HG03521 (cell line): ENCODE data around the gene ATP1A1.

Source experiments
- ATAC-seq: cut with Tn5 transposase; IDR thresholded peaks from one replicate; pipeline ENCODE4 v1.9.1; 2021; ENCODE audit warnings: mild to moderate bottlenecking, moderate library complexity; ENCODE audit not compliant: unreplicated experiment

Gene ATP1A1

GRCh38 chr1:116372651-116373430, at the start of gene ATP1A1:
ATP1A1 (plus strand) TSS chr1:116373244; CDS start chr1:116373512, 268 bp downstream.
- ATAC-seq: peak; percentile 67

GRCh38 chr1:116323491-116323890, 49.6 kb upstream of the ATP1A1 start:
- ATAC-seq: no peak

- no peak for ATAC-seq
Measured at GRCh38 chr1:116324411-116324810, 48.6 kb upstream of the ATP1A1 start.

DNA sequence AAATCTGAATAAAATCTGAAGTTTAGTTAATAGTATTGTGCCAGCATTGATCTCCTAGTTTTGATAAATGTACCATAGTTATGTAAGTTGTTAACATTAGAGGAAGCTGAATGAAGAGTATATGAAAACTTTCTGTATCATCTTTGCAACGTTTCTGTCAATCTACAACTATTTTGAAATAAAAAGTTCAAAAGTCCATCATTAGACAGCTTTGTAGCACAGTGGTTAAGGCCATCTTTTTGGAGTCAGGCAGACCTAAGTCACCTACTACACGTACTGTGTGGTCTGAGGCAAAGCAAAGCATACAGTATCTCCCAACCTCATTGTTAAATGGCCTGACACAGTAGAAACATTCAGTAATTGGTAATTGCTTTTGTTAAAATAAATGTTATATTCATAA, 47.9 kb upstream of the ATP1A1 start:
- ATAC-seq: no peak

GRCh38 chr1:116325922-116326321, 47.1 kb upstream of the ATP1A1 start:
- ATAC-seq: no peak

DNA sequence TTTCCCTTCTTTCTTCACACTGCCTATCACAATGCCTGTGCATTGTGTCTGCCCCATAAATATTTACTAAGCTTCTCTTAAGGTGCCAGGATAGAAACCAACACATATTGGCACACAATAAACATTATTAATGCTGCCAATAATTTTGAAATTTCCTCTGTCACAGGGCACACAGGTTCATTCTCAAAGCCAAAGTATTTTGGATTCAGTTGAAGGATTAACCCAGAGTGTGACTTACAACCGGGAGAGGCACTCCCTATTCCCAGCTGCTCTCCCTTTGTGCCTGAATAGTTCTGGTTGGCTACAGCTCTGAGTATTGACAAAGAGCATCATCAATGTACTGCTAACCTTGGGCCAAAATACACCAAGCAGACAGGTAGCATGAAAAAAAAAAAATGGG, 46.6 kb upstream of the ATP1A1 start:
- no peak for ATAC-seq

DNA sequence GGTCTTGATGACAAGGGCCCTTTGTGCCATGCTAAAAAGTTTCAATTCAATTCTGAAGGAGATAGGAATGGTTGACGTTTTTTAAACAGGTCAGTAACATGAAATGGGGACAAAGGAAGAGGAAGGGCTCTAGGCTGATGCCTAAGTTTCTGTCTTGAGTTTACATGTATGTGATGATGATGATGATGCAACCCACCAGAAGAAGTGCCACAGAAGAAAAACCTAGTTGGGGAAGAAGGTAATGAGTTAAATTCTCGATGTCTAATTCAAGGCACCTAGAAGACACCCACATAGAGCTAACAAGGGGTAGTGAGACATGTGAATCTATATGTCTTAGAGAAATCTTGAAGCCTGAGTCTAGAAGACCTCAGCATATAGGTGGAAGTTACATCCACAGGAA, 44.4 kb upstream of the ATP1A1 start:
- ATAC-seq: no peak

- ATAC-seq: no peak
Measured at GRCh38 chr1:116329524-116330341, 43.3 kb upstream of the ATP1A1 start.

DNA sequence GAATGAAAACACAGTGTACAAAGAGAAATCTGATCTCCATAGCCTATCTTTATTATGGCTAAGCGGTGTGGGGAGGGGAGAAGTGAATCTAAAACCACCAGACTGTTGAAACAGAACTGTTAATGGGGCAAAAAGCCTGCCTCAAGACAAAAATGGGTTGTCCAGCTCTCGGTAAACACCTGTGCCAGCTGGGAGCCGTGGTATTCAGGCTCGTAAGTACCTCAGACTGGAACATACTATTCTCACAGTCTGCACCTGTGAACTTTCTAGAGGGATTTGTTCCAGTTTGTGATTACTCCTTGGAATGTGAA, 42.7 kb upstream of the ATP1A1 start:
- no peak for ATAC-seq

- ATAC-seq: no peak
Measured at GRCh38 chr1:116330846-116331245, 42.2 kb upstream of the ATP1A1 start.

GRCh38 chr1:116331523-116331922, 41.5 kb upstream of the ATP1A1 start:
- ATAC-seq: no peak

DNA sequence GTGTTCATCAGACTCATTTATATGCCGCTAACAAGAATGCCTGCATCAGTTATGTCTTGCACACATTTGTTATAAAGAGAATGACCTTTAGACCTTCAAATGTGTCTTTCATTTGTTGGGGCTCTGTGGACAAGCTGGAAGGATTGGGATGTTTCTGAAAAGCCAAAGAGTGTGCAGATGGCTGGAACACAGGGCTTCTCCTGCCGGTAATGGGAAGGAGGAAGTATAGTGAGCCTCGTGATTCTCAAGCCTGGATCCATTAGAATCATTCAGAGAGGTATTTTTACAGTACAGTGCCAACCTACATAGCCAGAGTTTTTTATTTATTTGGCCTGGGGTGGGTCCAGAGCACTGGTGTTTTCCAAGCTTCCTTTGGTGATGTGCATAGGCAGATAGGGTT, 40.6 kb upstream of the ATP1A1 start:
- ATAC-seq: no peak

GRCh38 chr1:116333171-116334014, 39.7 kb upstream of the ATP1A1 start:
- ATAC-seq: no peak

DNA sequence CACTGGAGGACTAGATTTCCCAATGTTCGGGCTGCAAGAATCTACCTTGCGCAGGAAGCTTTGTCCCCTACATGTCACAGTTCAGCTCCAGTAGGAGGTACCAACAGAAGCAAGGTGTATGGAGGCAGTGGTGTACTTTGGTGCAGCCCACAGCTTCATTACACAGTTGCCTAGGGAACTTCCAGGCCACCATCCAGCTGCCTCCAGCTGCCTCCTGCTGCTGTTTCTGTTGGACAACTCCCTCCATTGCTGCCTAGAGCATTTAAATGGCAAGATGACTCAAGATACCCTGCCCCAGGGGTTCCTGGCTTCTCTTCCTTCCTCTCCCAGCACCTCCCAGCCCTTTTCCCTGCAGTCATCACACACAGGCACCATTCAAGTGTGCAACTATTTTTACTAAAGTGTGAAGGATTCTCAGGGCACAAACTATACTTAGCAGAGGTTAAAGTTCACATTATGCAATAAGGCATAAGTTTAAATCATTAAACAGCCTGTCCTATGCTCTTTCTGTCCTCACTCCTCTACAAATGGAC, 39.0 kb upstream of the ATP1A1 start:
- ATAC-seq: no peak

- no peak for ATAC-seq
Measured at GRCh38 chr1:116334868-116335635, 38.0 kb upstream of the ATP1A1 start.

DNA sequence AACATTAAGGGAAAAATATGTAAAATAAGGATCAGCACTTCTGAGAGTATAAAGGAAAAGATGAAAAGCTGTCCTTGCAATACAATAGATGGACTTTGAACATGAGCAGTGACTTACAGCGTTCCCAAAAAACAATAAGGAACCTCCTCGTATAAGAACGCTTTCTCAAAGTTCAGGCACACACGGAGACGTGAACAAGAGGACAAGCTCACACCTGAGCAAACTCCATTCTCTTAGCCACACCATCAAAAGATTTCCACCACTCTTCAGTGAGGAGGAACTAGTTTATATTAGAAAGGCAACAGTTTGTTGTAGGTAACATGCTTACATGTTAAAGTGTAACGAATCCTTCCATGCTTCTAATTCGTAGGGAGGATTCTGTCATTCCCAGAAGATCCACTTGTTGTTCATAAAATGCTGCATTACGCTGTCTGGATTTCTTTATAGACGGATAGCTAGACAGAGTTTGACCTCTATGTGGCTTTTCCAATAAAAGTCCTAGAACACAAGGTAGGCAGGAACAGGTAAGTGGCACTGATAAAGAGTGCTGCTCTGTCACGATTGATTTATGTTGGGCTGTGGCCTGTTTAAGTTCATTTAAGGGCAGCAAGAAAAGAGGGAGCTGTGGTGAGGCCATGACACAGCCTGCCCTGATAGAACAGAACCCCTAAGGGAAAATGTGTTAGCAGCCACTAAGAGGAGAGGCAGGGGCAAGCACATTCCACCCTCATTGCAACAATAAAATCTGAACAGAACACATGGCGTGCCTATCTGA, 37.0 kb upstream of the ATP1A1 start:
- no peak for ATAC-seq

DNA sequence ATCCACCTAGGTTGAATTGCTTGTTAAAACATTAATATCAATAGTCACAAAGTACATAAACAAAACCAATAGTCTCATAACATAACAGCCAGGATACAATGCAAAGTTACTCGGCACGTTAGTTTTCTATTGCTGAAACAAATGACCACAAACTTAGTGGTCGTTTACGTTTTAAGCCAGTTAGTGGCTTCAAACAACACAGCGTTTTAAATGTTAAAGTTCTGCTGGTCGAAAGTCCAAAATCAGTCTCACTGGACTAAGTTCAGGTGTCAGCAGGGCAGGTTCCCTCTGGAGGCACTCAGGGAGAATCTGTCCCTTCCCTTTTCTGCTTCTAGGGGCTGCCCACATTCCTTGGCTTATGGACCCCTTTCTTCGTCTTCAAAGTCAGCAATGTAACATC, 35.6 kb upstream of the ATP1A1 start:
- no peak for ATAC-seq

DNA sequence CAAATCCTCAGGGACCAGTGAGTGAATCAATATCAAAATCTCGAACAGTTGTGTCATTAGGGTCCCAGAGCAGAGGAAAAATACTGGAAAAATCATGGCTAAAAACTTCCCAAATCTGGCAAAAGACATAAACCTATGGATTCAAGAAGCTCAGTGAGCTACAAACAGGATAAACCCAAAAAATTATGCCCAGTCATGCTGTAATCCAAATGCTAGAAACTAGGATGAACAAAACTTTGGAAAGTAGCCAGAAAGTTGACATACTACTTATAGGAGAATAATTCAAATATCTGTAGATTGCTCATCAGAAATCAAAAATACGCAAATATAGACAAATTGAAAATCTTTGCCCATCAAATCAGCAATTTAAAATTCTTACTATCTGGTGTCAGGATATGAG, 34.6 kb upstream of the ATP1A1 start:
- no peak for ATAC-seq

DNA sequence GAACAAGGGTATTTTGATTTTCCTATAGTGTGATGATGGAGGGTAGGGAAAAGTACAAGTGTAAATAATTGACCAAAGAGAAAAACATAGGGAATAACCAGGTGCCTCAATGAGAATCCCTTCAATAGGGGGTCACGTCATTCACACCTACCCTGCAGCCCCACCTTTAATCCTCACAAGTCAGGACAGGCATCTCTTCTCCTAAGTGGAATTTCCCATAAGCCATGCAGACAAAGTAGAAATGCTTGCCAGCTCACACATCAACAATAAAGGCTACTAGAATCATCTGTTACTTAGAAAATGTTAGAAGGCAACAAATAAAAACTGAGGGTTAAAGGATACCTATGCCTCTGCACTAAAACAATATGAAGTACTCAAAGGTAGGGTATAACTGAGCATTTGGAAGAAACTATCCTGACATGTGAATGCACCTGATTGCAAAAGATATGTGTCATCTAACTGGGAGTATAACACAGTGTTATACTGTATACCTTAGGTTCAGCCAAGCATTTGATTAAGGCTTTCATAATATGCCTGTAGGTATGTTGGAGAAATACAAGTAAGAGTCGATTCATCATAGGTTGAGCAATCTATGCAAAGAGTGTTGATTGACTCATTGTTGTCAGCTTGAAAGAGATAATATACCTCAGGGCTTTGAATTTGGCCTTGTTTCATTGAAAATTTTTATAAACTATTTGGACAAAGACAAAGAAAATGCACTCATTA, 32.4 kb upstream of the ATP1A1 start:
- no peak for ATAC-seq
